ENCODE measurements around the gene EML3. TPM values are rescaled to one million over a fixed set of nuclear protein-coding genes. Genes with fewer than 3 reads are reported as not detected.

Gene EML3
- polyA plus RNA-seq, 2 of the 4 experiments (the other 2 are of a cell fraction): 15.2 to 27.2 TPM

- no peak for TF ChIP-seq SMC3 (IDR thresholded peaks at IDR 0.05)
- TF ChIP-seq CBX8 (IDR thresholded peaks at IDR 0.05): no peak
- TF ChIP-seq MYC (IDR thresholded peaks at IDR 0.05; ENCODE audit: borderline replicate concordance, low read length): no peak
These were observed 43.0 kb downstream of the EML3 start (continued) for GRCh38 chr11:62569611-62570010.

GRCh38 chr11:62567018-62567633 lies 45.4 kb downstream of the EML3 start:
- H3K4me3 ChIP-seq: no peak overlapping the region
- no peak overlapping the region; the same call in 2 of the 3 replicates for H3K4me2 ChIP-seq
- CTCF ChIA-PET: interaction anchor here (1.1 to 2.6 kb wide), 5 partner anchors 24 to 142 kb away, joined by 3 to 21 read pairs (median 7); no protein-coding TSS in a partner anchor
- WGBS (ENCODE audit: missing lambda C conversion rate): 81% methylated on average over 8 of the region's 8 CpGs
- POLR2A ChIA-PET: interaction anchor here (1.2 to 1.3 kb wide), 2 partner anchors 10 to 24 kb away, joined by 3 read pairs; partner anchors contain the start of gene TUT1
- H3K9me3 ChIP-seq: no peaks in the 10 kb centered on the region
- H3K27ac ChIP-seq: no peak overlapping the region
- no peak for FAIRE-seq
- TF ChIP-seq NR3C1 (IDR thresholded peaks at IDR 0.05) (no peak), CEBPB (IDR thresholded peaks at IDR 0.05) (no peak), FOXS1 (CRISPR knock-in tag; IDR thresholded peaks at IDR 0.05) (no peak), RAD21 (conservative IDR thresholded peaks at IDR 0.05 in 1 of 2, IDR thresholded peaks at IDR 0.05 in 1 of 2) (no peak), NFE2L2 (conservative IDR thresholded peaks at IDR 0.05; ENCODE audit: low read length) (no peak), SMC3 (IDR thresholded peaks at IDR 0.05) (no peak), CBX8 (IDR thresholded peaks at IDR 0.05) (no peak), TFCP2L1 (CRISPR knock-in tag; IDR thresholded peaks at IDR 0.05) (no peak), USF2 (IDR thresholded peaks at IDR 0.05) (no peak), JUNB (IDR thresholded peaks at IDR 0.05) (no peak), RARB (CRISPR knock-in tag; IDR thresholded peaks at IDR 0.05) (no peak), POLR2A (IDR thresholded peaks at IDR 0.05; ENCODE audit: low read length) (no peak), PBX3 (IDR thresholded peaks at IDR 0.05) (no peak), CTCF (IDR thresholded peaks at IDR 0.05) (no peak), TP53 (CRISPR knock-in tag; IDR thresholded peaks at IDR 0.05) (no peak), REST (IDR thresholded peaks at IDR 0.05) (no peak)
- H3K4me1 ChIP-seq: peaks cover 79% of the 10 kb centered on the region
- no peak for DNase-seq (ENCODE audit: low read depth in 1 of 2, low spot score in 1 of 2)
- ATAC-seq: no peak

- no peak overlapping the region for H3K27ac ChIP-seq
- WGBS (ENCODE audit: missing lambda C conversion rate): 93% methylated on average over 8 of the region's 8 CpGs
- H3K9me3 ChIP-seq: no peaks in the 10 kb centered on the region
- no peak for DNase-seq (ENCODE audit: low read depth in 1 of 2, low spot score in 1 of 2)
- H3K4me3 ChIP-seq: no peak overlapping the region
- no peak for ATAC-seq
- no peak for TF ChIP-seq CTCF (IDR thresholded peaks at IDR 0.05)
- ChIA-PET POLR2A (interaction anchor here (1.2 to 1.4 kb wide), 3 partner anchors 9 to 25 kb away, joined by 3 to 4 read pairs (median 3); partner anchors contain the start of gene TUT1), CTCF (interaction anchor here (1.0 to 4.1 kb wide), 9 partner anchors 9 to 171 kb away, joined by 3 to 26 read pairs (median 5); no protein-coding TSS in a partner anchor)
- H3K4me2 ChIP-seq: peak overlapping the region; percentile 19
- no peak for FAIRE-seq
- H3K4me1 ChIP-seq: peaks cover 79% of the 10 kb centered on the region
These were observed 46.3 kb downstream of the EML3 start for GRCh38 chr11:62566247-62566646.

Data from A549 (cell line).